Medulla oblongata (tissue), 1 donor: ENCODE results near the gene NFATC1.

Experiments used
- DNase-seq: peaks from one replicate; pipeline ENCODE4 v3.0.0-alpha.2; 2015; ENCODE audit errors: extremely low spot score

NFATC1 gene

GRCh38 chr18:79554945-79555645 lies 159.4 kb downstream of the NFATC1 start:
- no peak for DNase-seq

DNA sequence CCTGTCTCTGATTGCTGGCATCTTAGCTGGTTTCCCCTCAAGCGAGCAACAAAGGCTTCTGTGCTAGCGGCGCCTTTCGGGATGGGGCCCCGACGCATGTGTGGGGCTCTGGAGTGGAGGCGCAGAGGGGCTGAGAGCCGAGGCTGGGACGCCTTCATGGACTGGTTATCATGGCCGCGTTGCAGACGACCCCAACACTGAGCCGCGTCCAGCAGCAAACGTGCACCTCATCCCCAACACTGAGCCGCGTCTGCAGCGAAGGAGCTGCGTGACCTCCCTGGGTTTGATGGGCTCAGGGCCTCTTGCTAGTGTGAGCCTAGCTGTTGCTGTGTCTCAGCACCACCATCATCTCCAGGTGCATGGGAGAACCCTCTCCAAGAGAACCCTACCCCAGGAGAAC lies 160.2 kb downstream of the NFATC1 start:
- DNase-seq = no peak

GRCh38 chr18:79556829-79557585 lies 161.3 kb downstream of the NFATC1 start:
- DNase-seq = no peak

DNA sequence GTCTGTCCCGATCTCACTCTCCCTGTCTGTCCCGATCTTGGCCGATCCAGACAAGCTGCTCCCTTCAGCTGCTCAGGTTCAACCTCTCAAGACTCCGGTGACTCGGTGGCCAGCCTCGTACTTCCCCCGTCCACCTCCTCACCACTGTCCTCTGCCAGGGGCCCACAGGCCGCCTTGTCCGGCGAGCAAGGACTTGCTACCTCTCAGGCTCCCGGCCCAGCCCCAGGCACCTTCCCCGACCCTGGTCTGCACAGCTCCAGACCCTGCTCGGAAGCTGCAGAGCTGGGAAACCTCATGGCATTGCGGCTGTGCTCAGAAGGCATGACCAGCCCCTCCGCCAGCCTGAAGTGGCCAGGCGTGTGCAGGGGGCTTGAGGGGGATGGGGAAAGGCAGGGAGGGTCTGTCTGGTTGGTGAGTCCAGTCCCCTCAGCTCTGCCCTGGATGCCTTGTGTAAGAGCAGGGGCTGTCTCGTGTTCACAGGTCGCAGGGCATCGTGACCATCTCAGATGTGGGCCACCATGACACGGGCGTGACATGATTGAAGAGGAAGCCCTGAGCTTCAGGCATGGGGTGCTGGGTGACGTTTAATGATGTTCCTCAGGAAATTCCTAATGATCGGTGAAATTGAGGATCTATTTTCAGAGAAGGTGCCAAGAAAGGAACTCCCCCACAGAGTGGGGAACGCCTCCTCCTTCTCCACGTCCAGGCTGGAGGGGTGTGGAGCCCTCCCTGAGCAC lies 162.6 kb downstream of the NFATC1 start:
- no peak for DNase-seq

- DNase-seq = no peak
Measured at GRCh38 chr18:79558933-79559416, 163.2 kb downstream of the NFATC1 start.

- DNase-seq = no peak
Measured at GRCh38 chr18:79559436-79559835, 163.7 kb downstream of the NFATC1 start.

- DNase-seq = no peak
Measured at GRCh38 chr18:79560042-79560860, 164.5 kb downstream of the NFATC1 start.

DNA sequence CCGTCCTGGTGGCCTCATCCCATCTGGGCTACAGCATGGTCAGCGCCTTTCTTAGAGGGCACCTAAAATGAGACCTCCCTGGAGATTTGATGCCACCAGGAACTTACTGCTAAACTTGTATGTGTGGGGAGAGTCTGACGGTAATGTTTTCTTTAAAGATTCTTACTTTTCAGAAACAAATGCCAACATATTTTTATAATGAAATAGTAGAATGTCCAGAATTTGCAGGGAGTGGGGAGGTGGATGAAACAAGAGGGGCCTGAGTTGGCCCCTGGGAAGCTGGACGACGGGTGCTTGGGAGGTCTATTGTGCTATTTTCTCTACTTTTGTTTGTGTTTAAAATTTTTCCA lies 165.1 kb downstream of the NFATC1 start:
- DNase-seq = no peak

GRCh38 chr18:79563949-79564348 lies 168.2 kb downstream of the NFATC1 start:
- no peak for DNase-seq

GRCh38 chr18:79564441-79564840 lies 168.7 kb downstream of the NFATC1 start:
- no peak for DNase-seq

GRCh38 chr18:79566771-79567431 lies 171.2 kb downstream of the NFATC1 start:
- no peak for DNase-seq

GRCh38 chr18:79567481-79568147 lies 171.9 kb downstream of the NFATC1 start:
- DNase-seq = no peak

- DNase-seq = no peak
Measured at GRCh38 chr18:79568543-79569205, 172.9 kb downstream of the NFATC1 start.

GRCh38 chr18:79569720-79570119 lies 174.0 kb downstream of the NFATC1 start:
- DNase-seq = no peak

- no peak for DNase-seq
Measured at GRCh38 chr18:79570266-79571201, 174.8 kb downstream of the NFATC1 start.

DNA sequence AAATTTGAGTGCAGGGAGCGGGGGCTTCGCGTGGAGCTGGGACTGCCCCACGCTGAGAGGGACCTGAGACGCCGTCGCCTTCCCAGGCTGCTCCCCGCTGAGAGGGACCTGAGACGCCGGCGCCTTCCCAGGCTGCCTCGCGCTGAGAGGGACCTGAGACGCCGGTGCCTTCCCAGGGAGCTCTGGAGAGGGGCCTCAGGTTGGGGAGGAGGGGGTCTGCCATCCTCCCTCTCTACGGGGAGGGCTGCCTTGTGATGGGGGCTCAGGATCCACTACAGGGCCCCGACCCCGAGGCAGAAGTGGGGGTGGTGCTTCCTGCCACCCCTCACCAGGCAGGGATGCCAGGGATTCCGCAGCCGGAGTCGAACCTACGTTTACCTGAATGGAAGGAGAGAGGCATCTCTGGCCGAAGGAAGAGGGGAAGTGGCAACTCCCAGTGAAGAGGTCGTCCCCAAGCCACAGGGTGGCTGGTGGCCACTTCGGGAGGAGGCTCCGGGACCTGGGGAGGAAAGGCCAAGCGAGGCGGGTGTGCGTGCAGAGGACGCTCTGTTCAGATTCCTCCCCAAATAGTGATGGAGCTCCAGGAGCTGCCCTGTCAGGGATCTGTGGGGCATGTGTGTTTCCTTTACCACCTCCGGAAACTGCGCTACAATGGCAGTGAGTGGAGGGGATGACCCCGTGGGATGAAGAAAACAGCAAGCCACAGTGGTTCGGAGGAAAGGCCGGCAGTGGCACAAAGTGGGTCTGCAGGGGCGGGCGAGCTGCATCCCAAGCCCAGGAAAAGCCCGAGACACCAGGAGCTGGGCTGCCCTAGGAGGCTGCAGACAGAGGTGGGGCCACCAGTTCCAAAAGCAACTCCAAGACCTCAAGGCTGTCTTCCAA lies 175.7 kb downstream of the NFATC1 start:
- DNase-seq = no peak

DNA sequence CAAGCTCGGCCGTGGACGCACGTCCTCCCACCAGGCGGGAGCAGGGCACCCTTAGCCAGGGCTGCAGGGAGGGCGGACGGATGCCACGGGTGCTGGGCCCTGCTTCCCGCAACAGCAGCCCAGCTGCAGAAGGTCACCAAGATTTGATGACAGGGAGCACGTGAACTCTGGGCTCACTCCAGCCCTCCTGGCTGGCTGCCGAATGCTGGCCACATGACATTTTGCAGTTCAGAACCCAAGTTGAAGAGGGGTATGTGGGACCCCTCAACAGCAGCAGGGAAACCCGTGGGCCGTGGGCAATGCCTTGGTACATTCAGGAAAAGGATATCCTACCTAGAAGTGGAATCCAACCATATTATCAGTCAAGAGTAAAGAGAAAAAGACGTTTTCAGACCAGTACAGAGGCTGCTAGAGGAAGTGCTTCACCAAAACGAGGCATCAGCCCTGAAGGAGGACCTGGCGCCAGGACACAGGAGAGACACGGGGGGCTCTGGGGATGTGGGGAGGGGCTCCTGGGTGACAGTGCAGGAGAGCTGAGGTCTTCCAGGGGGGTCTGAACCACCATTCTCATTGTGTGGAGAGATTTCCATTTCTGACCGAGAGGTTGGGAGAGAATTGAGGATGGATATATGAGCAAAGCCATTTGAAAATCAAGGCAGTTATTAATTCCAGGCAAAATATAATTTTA lies 176.5 kb downstream of the NFATC1 start:
- no peak for DNase-seq
